Measurements from ENCODE around the gene ZEB2.

The ZEB2 gene

DNA sequence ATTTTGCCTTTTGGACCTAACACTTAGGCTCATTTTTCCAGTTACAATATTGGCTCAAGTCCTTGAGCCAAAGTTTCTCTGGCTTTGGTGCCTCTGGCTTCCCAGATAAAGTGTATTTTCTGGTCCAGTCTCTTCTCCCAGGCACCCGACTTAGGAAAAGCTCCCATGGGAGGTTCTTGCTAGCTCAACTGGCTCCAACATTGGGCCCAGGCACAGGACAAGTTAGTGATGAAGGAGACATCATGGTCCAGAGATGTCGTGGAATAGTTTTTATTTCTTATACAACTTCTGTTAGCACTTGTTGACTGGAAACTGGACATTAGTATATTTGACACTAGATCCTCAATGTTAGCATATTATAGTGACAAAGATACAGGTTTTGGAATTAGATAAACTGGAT, 8.2 kb upstream of the ZEB2 start:
- DNase-seq (ENCODE audit: low spot score) = no peak

DNA sequence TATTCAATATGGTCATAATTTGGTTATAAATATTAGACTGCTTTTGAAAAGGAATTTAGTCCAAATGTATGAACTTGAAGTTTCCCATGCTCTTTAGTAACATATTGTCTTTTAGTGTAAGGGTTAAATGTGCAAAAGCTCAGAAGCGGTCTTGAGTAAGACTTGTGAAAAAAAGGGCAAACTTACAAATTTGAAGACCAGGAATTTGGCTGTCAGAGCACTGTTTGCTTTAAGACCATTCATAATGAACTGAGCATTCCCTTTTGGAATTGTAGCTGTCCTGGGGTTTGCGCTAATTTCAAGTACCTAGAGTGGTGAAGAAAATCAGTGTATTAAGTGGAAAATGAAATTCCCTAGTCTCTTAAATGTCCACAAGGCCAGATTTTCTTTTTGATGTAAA, 6.9 kb upstream of the ZEB2 start:
- no peak for DNase-seq (ENCODE audit: low spot score)

DNA sequence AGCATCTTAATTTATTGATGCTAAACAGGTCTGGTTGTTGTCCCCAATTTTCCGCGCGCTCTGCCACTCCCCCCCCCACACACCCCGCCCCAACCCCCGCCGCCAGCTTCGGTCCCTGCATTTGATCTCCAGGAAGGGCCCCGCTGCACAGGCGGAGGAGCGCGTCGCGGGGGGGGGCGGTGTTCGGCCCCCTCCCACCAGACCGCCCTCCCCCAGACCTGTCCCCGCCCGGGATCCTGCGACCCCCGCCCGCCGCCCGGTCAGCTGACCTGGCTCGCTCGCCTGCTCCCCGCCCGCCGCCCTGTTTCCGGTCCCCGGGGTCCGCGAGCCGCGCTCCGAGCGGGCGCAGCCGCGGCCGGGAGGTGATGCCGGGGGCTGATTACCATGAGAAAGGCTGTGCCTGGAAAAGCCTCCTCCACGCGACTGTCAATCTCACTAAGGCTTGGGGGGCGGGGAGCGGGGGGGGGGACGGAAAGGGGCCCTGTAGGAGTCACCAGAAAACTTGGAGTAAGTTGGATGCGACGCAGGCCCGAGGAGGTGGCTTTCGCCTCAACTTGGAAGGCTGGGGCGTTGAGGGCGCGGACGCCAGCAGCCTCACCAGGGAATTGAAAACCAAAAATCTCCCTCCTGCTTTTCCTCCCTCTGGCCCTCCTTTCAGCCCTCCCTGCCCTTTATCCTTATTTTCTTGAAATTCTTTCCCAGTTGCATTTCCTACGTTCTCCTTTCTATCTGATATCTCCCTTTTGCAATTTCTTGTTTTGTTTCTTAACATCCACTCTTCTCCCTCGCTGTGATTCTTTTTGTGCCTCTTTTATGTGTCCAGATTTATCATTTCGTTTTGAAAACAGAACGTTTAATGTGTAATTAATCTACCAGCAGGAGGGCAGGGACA, 4.4 kb upstream of the ZEB2 start:
- DNase-seq (ENCODE audit: low spot score) = peak; percentile 67

DNA sequence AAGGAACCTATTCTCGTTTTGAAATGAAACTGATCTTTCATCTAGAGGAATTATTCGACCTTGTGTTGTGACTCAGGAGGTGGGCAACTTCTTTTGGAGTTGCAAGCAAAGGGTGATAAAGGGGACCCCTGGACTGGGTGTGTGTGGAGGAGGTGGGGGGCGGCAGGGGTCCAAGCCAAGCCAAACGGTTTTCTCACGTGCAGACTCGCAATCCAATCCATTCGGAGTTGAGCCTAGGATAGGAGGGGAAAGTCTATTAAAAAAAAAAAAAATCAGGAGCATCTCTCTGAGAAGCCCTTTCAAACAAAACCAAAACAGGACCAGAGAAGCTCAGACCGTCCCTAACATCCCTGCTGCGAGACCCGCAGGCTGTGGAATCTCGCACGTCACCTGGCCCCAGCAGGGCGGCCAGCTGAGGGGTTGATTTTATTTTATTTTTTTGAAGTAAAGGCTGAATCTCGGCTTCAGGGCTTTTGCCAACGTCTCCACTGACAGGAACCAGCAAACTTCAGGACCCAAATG, 3.7 kb upstream of the ZEB2 start:
- DNase-seq (ENCODE audit: low spot score) = peak; percentile 36

DNA sequence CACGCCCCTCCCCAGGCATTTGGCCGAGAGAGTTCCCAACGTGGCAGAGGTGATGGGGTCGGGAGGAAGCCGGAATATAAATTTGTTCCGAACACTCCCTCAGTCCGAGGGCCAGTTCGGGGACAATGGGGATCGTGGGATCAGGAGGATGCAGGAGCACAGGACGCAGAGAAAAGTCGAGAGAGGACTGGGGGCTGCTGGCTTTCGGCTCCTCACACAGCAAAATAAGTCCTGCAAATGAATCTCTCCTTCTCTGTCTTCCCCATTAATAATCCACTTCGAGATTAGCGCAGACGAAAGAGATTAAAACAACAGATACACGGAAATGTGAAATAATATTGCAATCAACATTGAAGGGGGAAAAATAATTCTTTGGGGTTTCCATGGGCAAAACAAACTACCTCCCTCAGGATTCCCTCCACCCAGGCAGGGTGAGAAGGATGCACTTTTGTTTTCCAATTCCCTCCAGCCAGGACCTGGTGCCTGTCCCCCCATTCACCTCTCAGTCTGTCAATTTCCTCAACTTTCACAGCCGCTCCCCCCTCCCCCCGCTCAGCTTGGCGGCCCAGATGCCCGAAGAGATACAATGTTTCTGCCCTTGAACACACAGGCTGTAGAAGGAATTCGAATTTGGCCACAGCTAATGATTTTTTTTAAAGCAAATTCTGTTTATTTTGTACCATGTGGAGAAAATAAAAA, 3.1 kb upstream of the ZEB2 start:
- peak; percentile 43 for DNase-seq (ENCODE audit: low spot score)

DNA sequence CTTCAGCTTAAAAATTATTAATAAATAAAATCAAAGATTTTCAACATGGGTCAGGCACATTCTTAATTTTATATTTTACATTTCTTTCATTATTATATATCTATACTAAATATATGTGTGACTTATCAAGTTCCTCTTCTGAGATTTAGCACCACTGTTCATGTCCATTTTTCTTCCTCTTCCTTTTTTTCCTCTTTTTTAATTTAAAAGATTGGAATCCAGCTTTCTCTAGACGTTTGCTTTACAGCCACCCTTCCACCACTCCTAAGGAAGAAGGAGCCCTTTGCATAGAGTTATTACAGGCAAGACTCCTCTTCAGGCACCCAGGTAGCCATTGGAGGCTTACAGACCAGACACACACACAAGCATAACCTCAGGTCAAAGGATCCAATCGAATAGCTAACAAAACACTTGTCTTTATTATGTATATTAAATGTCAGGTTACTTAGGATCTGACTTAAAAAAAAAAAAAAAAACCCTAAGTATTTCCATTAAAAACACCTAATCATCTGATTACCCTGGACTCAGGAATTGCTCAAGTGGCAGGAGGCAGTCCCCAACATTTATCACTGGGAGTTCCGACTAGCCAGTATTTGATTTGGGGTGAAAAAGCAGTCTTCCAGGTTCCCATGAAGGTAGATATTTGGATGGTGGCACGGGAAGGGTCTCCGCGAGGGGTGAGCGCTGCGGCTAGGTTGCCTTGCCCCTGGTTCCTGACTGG, 2.4 kb upstream of the ZEB2 start:
- no peak for DNase-seq (ENCODE audit: low spot score)

DNA sequence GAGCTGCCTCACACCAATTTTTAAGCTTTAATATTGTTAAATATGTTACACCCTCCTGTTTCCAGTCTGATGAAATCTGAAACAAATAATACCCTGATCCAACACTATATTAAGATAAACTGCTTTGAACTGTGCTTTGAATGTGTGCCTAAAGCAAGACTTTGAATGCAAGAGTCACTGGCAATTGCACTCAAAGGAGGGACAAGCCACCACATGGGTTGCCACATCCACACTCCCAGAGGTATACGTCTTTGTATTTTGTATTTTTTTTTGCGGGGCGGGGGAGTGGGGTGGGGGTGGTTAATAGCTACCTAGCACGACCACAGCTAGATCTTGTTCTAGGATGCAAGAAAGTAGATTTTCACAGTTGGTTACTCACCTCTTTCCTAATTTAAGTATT, 1.8 kb upstream of the ZEB2 start:
- DNase-seq (ENCODE audit: low spot score) = no peak

DNA sequence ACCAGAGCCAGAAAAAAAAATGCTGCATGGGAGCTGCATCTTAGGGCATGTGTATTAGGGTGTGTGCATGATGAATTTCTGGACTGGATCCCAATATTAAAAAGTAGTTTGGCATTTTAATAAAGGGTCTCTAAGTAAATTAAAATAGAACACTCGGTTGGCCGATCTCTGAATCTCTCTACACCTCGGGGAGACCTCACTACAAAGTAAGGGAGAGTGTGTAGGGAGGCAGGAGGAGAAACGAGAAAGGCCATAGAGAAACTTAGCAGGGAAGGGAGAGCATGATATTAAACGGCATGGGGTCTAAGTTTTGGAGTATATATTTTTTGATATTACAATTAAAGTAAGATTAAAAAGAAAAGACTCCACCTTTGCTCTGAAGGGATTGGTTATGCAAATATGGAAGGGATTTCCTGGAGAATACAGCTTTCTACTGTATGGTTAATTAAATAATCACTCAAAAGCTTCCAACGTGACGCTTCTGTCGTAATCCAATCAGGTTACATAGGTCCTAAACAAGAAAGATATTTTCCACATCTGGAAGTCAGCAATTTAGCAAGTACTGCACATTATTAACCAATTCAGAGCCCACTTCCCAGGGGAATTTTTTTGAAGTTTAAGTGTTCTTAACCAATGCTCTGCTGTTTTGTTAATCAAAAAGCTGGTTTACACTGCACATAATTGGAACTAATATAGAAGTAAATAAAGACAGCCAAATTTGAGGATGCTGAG, 1.0 kb upstream of the ZEB2 start:
- peak; percentile 49 for DNase-seq (ENCODE audit: low spot score)

DNA sequence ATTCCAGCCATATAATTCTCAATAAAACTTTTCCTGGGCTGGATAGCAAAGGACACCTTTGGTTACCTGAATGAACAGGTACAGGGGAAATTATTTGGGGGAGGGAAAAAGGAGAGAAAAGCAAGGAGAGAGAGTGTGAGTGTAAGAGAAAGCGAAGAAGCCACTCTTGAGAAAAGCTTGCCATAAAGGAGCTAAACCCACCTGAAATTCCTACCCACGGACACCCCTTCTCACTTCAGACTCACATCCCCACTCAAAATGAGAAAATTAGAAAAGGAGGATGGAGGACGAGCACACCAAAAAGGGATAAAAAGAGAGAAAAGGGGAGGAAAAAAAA, 354 bp downstream of the ZEB2 start:
- no peak for DNase-seq (ENCODE audit: low spot score)

DNA sequence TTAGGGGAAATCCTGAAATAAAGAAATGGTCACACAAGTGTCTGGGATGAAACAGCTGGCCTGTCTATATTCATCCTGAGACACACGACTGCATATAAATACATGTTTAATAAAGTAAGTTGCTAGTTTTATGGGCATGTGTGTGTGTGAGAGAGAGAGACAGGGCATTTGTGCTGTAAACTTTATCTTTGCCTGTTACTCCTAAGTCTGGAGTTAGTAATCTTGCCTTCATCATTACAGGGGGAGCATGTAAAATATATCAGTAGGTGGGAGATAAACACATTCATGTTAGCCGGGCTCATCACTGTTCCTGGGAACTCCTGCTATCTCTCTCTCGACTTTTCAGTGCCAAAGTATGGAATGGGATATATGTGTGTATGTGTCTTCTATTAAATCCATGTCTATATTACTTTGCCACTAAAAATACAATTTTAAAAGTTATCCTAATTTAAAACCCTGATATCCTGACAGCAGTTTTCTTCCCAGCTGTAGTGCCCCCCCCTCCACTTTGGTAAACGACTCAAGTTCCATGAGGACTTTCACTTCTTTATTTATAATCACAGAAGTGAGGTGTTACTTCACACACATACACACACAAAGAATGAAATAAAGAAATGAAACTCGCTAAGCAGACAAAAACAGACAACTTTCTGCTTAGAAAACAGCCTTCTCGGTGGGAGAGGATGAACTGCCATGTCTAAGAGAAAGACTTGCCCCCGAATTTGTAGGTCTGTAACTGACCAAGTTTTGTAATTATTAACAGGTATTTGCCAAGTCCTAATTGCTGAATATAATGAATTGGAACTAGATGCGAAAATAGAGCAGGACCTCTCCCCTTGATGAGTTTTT, 947 bp downstream of the ZEB2 start:
- no peak for DNase-seq (ENCODE audit: low spot score)

DNA sequence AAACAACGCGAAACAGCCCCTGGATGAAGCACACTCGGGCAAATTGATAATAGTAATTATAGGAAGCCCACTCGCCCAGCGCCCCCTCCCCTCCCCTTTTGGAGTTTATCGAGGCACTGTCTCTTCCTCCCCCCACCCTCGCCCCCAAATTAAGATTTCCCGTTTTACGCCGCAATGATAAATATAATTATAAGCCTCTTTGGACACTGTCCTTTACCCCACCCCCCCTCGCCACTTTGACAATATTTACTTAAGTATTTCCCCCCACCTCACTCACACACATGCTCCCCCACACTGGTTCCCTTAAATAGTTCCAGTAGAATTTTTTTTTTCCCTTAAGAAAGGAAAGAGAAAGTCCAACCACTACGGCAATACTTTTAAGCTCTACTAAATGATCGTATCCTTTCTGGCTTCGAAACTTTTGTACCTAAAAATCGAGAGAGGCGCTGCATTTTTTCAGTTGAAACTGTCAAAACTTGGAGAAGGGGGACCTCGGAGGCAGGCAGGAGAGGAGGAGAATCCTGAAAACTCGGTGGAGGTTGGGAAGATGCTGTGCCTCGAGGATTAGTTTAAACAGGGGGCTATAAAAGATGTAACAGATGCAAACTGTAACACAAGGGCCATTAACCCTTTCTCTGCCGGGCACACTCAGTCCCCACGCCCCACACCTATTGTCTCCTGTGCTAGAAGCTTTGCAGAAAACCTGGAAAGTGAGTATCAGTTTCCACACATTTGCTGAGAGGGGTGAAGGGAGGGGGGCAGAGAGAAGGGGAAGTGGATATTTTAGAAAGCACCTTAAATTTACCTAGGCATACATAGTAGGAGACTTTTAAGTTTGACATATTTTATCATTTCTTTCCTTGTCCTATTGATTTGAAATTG, 1.8 kb downstream of the ZEB2 start:
- DNase-seq (ENCODE audit: low spot score) = no peak

DNA sequence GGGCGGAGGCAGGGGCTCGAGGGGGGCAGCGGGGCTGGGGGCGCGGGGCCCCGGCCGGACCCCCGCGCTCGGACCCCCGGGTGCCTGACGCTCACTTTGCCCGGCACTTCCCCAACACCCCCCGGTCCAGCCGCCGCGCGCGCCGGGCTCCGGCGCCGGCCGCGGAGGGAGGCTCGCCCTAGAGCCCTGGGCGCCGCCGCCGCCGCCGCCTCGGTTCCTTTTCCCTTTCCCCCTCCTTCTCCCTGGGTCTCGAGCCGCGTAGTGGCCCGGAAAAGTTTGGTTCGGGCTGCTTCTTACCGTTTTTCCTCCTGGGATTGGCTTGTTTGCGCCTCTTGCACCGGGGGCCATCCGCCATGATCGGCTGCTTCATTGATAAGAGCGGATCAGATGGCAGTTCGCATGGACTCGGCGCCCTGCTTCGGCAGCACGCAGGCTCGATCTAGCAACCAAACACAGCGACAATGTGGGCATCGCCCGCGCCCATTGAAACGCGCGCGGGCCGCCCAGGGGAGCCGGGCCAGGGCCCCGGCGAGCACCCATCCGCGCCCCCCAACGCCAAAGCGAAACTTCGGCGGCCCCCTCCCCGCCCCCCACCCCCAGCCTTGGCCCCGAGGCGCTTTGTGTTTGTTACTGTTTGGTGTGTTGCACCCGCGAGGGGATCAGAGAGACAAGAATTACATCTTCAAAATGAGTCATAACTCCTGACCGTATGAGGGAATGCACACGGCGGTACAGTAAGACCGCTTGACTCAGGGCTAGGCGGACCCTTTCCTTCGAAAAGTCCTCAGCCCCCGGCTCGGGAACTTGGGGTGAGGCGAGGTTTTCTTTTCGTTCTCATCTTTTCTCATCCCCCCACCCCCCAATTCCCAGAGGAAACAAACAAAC, 2.7 kb downstream of the ZEB2 start:
- peak; percentile 84 for DNase-seq (ENCODE audit: low spot score)

DNA sequence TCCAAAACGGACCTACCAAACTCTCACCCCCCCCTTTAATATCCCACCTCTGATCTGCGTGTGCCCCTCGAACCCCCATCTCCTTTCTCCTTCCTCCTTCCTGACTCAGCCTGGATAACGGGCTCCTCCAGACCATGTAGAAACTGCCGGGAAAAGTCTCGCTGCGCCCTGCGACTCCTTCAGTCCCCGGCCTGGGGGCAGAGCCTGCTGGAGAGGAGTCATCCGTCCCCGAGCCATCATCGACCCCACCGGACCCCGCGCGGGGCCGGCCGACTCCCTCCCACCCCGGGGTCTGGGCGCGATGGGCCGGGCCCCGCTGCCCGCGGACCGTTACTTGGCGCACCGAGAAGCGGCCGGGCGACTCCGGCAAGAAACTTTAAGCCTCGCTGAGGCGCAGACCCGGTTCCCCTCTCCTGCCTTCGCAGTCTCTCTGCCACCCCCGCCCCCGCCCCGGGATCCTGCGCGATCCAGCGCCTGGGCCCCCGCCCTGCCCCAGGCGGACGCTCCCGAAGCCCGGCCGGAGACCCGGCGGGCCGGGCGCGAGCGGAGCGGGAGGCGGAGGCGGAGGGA, 3.4 kb downstream of the ZEB2 start:
- DNase-seq (ENCODE audit: low spot score) = peak; percentile 74

DNA sequence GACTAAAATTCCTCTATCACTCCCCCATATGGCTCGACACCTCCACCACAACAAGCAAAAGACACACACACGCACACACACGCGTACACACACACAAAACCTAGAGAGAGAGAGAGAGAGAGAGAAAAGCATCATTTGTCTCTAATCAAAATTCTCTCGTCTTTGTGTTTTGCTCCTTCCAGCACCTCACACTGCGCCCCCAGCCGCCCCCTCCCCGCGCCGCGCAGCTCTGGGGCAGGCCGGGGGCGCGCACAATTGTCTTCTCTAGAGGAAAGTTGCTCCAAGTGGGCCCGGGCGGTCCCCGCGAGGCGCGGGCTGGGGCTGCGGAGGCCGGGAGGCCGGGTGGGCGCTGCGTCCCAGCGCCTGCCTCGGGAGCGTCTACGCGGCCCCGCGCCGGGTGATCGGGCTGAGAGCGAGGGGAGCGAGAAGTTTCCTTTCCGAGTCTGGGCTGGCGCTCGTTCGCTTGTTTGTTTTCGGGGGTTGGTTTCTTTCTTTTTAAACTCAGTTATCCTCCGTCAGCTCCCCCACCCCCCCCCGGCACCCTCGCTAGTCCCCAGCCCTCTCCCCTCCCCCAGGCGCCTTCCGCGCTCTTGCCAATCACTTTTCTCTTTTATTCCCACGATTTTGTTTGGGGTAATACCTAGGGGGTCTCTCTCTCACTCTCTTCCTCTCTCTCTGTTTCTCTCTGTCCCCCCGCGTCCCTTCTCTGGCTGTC, 4.1 kb downstream of the ZEB2 start:
- peak; percentile 58 for DNase-seq (ENCODE audit: low spot score)

DNA sequence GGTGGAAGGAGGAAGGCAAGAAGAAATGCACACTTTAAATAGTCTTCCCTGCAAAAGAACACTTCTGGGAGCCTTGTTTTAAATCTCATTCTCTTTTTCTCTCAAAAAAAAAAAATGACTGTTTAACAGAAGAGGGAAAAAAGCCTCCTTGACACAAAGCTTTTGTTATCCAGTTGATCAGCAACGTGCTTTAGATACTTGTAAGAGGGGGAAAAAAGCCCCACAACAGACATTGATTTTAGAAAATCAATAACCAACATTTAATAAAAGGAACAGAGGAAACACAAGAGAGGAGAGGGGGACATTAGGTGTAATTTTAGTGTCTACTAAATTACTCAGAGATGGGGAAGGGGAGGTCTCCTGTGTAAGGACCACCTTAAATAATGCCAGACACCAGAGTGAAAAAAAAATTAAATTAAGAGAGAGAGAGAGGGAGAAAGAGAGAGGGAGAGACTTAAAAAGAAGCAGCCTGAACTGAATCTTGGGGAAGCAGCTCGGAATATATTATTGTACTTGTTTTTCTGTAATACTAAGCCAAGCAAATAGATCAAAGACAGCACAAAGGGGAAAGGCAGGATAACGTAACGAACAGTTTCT, 4.7 kb downstream of the ZEB2 start:
- no peak for DNase-seq (ENCODE audit: low spot score)

DNA sequence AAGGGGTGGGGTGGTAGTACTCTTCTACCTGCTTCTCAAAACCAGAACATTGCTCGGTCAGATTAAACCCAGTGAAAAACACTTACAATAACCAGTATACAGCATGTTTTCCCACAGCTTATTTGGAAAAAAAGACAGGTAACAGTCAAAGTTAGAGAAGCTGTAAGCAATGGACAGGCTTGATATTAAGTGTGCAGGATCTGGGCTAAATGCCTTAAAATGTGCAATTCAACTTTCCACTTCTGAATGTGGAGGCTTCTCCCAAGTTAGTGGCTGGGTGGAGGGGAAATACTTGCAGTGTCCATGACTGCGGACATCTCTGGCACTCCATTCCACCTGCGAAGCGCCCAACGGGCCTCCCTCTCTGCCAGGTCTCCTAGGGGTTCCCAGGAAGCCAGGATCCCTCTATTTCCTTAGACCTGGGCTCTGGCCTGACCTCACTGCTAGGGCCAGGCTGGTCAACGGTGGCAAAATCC, 5.3 kb downstream of the ZEB2 start:
- no peak for DNase-seq (ENCODE audit: low spot score)

DNA sequence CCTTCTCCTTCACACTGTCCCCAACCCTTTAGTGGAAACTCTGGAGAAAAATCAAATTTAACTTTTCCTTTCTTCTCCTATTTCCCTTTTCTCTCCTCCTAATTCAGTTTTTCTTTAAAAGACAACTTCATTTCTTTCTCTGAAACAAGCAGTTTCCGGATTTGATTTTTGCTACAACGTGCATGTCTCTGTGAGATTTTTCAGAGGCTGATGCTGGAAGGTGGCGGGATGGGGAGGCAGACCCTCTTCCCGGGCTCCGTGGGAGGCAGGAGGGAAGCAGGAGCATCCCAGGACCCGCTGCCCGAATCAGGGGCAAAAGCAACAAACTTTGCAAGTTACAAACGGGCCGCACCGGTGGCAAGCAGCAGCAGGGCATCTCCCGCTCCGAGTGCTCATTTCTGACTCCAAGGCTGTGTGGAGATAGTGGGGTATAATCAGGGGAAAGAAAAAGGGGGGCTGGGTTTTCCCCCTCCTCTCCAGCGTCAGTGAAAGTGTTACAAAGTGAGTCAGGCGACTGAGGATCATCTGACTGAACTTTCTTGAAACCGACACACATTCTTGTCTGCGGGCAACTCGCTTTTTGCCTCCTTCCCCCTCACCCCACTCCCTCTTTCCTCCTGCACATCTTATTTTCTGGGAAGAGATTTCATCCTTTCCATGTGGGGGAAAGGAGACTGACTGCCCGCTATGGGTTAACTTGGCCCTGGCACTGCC, 6.4 kb downstream of the ZEB2 start:
- DNase-seq (ENCODE audit: low spot score) = no peak
